HL-60 (cell line): Measurements from ENCODE around the gene AGTR1.

Source experiments
- DNase-seq, 2 experiments: peaks; one replicate each; pipeline ENCODE4 v3.0.0-alpha.2; 2010 to 2020; ENCODE audit warnings: low read depth in 1 of 2, low spot score in 1 of 2
- H3K27ac ChIP-seq: fragments of 250-450 bp; sonication (Bioruptor Pico); replicated peaks from 2 replicates; pipeline ENCODE4 v1.5.1; 2020; ENCODE audit warnings: mild to moderate bottlenecking, moderate library complexity
- H3K27me3 ChIP-seq: fragments of 250-450 bp; sonication (Bioruptor Pico); 2 replicates; pipeline ENCODE4 v1.5.1; 2021; ENCODE audit warnings: mild to moderate bottlenecking, moderate library complexity; ENCODE audit not compliant: insufficient read depth, poor library complexity, severe bottlenecking
- H3K4me3 ChIP-seq: replicated peaks from 2 replicates; pipeline ENCODE4 v1.5.1; 2011; ENCODE audit warnings: mild to moderate bottlenecking, control low read depth, low read length; ENCODE audit not compliant: insufficient read depth
- CTCF ChIP-seq: IDR thresholded peaks from one replicate; pipeline ENCODE4 v1.5.1; 2011; ENCODE audit warnings: low read length, control low read depth, inconsistent platforms; ENCODE audit not compliant: insufficient read depth
- GABPA ChIP-seq: IDR thresholded peaks from 2 replicates; pipeline ENCODE4 v1.6.1; 2012; ENCODE audit warnings: low read depth
- POLR2AphosphoS5 ChIP-seq: IDR thresholded peaks from 2 replicates; pipeline ENCODE4 v1.6.1; 2012; ENCODE audit warnings: low read depth
- REST ChIP-seq: IDR thresholded peaks from 2 replicates; pipeline ENCODE4 v1.6.1; 2012; ENCODE audit warnings: low read depth; ENCODE audit not compliant: insufficient replicate concordance
- SPI1 ChIP-seq: IDR thresholded peaks from 2 replicates; pipeline ENCODE4 v1.6.1; 2012; ENCODE audit warnings: low read depth, mild to moderate bottlenecking, borderline replicate concordance

The AGTR1 gene

GRCh38 chr3:148763156-148763680 is 65.5 kb downstream of the AGTR1 start:
- no peak for DNase-seq
- H3K27me3 ChIP-seq: no peaks in the 10 kb centered on the region
- no peak overlapping the region for H3K27ac ChIP-seq
- H3K4me3 ChIP-seq: no peak overlapping the region
- TF ChIP-seq POLR2AphosphoS5 (no peak), GABPA (no peak), SPI1 (no peak), CTCF (no peak)

DNA sequence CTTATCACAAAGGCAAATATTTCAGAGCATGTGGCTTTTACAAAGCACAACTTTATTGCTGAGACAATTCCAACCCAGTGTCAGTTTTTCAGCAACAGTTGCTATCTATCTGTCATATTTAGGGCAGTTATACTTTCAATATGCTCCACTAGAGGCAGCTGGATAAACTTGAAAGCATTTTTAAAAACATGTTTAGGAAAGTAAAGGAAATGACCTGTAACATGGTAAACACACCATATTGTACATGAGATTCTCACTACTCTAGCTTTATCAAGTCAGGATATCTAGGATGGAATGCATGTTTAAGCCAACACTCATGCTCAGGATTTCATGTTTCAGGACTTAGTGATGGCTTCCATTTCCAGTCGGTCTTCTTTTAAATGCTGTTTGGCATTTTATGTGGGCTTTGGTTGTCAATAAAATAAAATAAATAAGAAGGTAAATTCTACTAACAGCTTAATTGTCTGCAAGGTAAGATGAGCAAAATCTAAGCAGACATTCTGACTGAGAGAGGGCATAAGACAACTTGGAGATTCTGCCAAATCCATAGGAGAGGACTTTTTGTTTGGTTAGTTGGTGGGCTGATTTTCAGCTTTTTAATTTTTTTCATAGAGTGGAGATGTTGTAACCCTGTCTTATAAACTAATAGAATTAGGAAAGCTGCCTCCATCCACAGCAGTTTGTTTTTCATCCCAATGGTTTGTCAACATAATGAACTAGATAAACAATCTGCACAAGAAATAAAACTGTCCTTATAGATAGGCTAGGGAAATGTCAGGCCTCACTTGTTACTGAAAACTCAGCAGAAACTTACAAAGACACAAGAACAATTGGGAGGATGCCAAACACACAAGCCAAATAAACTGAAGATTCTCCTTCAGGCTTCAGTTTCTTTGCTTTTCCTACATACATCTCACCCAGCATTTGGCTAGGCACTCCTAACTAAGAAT is 66.6 kb downstream of the AGTR1 start:
- TF ChIP-seq SPI1: no peak
- H3K27ac ChIP-seq: no peak overlapping the region
- no peak overlapping the region for H3K4me3 ChIP-seq
- H3K27me3 ChIP-seq: no peaks in the 10 kb centered on the region
- DNase-seq: no peak

DNA sequence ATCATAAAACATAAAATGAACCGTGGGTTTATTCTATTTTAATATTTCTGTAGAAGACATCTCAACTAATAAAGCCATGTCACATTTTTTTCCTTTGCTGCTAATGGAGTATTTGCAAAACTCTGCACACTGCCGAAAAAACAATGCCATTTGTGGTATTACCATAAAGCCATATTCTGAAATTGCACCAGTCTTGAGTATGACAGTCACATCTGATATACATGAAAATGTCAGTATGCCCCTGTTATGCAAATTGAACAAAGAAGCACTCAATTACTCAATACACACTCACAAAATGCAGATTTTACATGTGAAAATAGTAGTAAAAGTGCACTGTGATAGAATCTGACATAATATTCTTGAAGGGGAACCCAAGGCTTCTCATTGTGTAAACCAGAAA is 74.7 kb downstream of the AGTR1 start:
- no peak overlapping the region for H3K27ac ChIP-seq
- H3K4me3 ChIP-seq: no peak overlapping the region
- no peak for DNase-seq
- H3K27me3 ChIP-seq: no peaks in the 10 kb centered on the region
- no peak for TF ChIP-seq GABPA

DNA sequence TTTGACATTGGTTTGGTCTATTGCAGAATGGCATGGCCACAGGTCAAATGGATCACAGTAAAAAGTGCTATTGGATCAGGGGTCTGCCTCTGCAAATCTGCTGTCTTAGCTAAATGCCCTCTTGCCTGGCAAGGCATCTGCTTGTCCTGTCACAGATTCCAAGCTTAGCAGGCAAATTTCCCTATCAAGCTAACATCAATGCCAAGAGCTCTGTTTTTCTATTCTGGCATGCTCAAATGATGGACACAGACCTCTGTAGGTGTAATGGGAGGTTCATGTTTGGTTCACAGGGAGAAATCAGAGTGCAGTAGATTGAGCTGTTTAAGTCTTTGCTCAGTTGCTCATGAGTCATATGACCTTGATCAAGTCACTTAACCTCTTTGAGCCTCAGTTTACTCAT is 75.1 kb downstream of the AGTR1 start:
- no peak for TF ChIP-seq CTCF
- TF ChIP-seq GABPA: no peak
- TF ChIP-seq REST: no peak
- no peak for TF ChIP-seq SPI1
- TF ChIP-seq POLR2AphosphoS5: no peak
- DNase-seq: no peak
- Histone ChIP-seq H3K27me3 (no peaks in the 10 kb centered on the region), H3K27ac (no peak overlapping the region), H3K4me3 (no peak overlapping the region)

GRCh38 chr3:148773805-148774204 is 76.1 kb downstream of the AGTR1 start:
- H3K27ac ChIP-seq: no peak overlapping the region
- TF ChIP-seq REST (no peak), SPI1 (no peak), GABPA (no peak), CTCF (no peak), POLR2AphosphoS5 (no peak)
- no peak overlapping the region for H3K4me3 ChIP-seq
- no peak for DNase-seq
- H3K27me3 ChIP-seq: no peaks in the 10 kb centered on the region
